ENCODE data around the gene KRTAP22-2. TPM values are rescaled to one million over a fixed set of nuclear protein-coding genes. Genes with fewer than 3 reads are reported as not detected.

The KRTAP22-2 gene
- total RNA-seq, 1 donor from 2014 or later, result not detected

GRCh38 chr21:30625449-30626165 lies 35.4 kb upstream of the KRTAP22-2 start:
- no peaks in the 10 kb centered on the region for H3K36me3 ChIP-seq
- no peak for TF ChIP-seq CTCF (IDR thresholded peaks at IDR 0.05)
- H3K4me1 ChIP-seq, result no peaks in the 10 kb centered on the region
- no peak overlapping the region for H3K4me3 ChIP-seq
- no peak for DNase-seq (ENCODE audit: low spot score in 2 of 2)
- no peaks in the 10 kb centered on the region for H3K9me3 ChIP-seq
- intact Hi-C loops (cut with DNase I), result no loop called here
- H3K27ac ChIP-seq, result no peak overlapping the region
- H3K27me3 ChIP-seq, result no peaks in the 10 kb centered on the region

- H3K36me3 ChIP-seq, result no peaks in the 10 kb centered on the region
- no peaks in the 10 kb centered on the region for H3K4me1 ChIP-seq
- intact Hi-C loops (cut with DNase I), result no loop called here
- no peak for DNase-seq (ENCODE audit: low spot score in 2 of 2)
- no peaks in the 10 kb centered on the region for H3K27me3 ChIP-seq
- H3K4me3 ChIP-seq, result no peak overlapping the region
- H3K9me3 ChIP-seq, result no peaks in the 10 kb centered on the region
- H3K27ac ChIP-seq, result no peak overlapping the region
- TF ChIP-seq CTCF (IDR thresholded peaks at IDR 0.05), result no peak
These were observed 33.2 kb upstream of the KRTAP22-2 start for GRCh38 chr21:30623362-30623761.

GRCh38 chr21:30620522-30620921 lies 30.3 kb upstream of the KRTAP22-2 start, which contains the start of gene KRTAP20-4:
Gene KRTAP20-4, plus strand, starts transcription at chr21:30620627.
- no peak for DNase-seq (ENCODE audit: low spot score in 2 of 2)
- Histone ChIP-seq H3K4me3 (no peak within 1 kb of the TSS), H3K4me1 (no peaks in the 10 kb centered on the region), H3K9me3 (no peaks in the 10 kb centered on the region), H3K27ac (no peak within 1 kb of the TSS), H3K36me3 (no peaks in the 10 kb centered on the region), H3K27me3 (no peaks in the 10 kb centered on the region)
- no peak for TF ChIP-seq CTCF (IDR thresholded peaks at IDR 0.05)
- intact Hi-C loops (cut with DNase I), result no loop called here

GRCh38 chr21:30620080-30620479 lies 29.9 kb upstream of the KRTAP22-2 start:
- TF ChIP-seq CTCF (IDR thresholded peaks at IDR 0.05), result no peak
- H3K9me3 ChIP-seq, result no peaks in the 10 kb centered on the region
- no peaks in the 10 kb centered on the region for H3K4me1 ChIP-seq
- H3K4me3 ChIP-seq, result no peak overlapping the region
- H3K27ac ChIP-seq, result no peak overlapping the region
- DNase-seq (ENCODE audit: low spot score in 2 of 2), result no peak
- intact Hi-C loops (cut with DNase I), result no loop called here
- H3K36me3 ChIP-seq, result no peaks in the 10 kb centered on the region
- H3K27me3 ChIP-seq, result no peaks in the 10 kb centered on the region

GRCh38 chr21:30616125-30616524 lies 25.9 kb upstream of the KRTAP22-2 start, which contains the start of gene KRTAP20-1:
Gene KRTAP20-1, plus strand, starts transcription at chr21:30616425. Its CDS starts 30 bp downstream, at chr21:30616455.
- no peak within 1 kb of the TSS for H3K27ac ChIP-seq
- no peak for TF ChIP-seq CTCF (IDR thresholded peaks at IDR 0.05)
- H3K9me3 ChIP-seq, result no peaks in the 10 kb centered on the region
- intact Hi-C loops (cut with DNase I), result no loop called here
- DNase-seq (ENCODE audit: low spot score in 2 of 2), result no peak
- H3K4me3 ChIP-seq, result no peak within 1 kb of the TSS
- no peaks in the 10 kb centered on the region for H3K36me3 ChIP-seq
- no peaks in the 10 kb centered on the region for H3K27me3 ChIP-seq
- no peaks in the 10 kb centered on the region for H3K4me1 ChIP-seq

Measured in ascending aorta (tissue), 2 donors.